Activated CD4-positive, alpha-beta T cell treated with anti-CD3 and anti-CD28 coated beads for 36 hours (primary cell): ENCODE data around the gene L3MBTL2. TPM values are rescaled to one million over a fixed set of nuclear protein-coding genes. Genes with fewer than 3 reads are reported as not detected.

ENCODE experiments used
- ATAC-seq: fragments of 200-7000 bp; cut with Tn5 transposase; one replicate; pipeline ENCODE4 v1.10.0; 2021; ENCODE audit warnings: mild to moderate bottlenecking, moderate library complexity
- CTCF ChIA-PET: fragments of 350-600 bp; sonication (Branson Sonifier 250); formaldehyde crosslinking; loops from one replicate; lab custom pipeline; 2021; ENCODE audit warnings: antibody characterized with exemption; lab: Charles Lee
- POLR2A ChIA-PET: fragments of 350-600 bp; sonication (Branson Sonifier 250); formaldehyde crosslinking; loops from one replicate; lab custom pipeline; 2021; ENCODE audit warnings: antibody characterized with exemption, inconsistent platforms; lab: Charles Lee
- DNase-seq: peaks from one replicate; pipeline ENCODE4 v3.0.0-alpha.2; 2020
- H3K27ac Mint-ChIP-seq: one replicate; pipeline ENCODE4 v1.8.0; 2021; ENCODE audit warnings: mixed read lengths
- H3K27me3 Mint-ChIP-seq: one replicate; pipeline ENCODE4 v1.8.0; 2021; ENCODE audit warnings: mixed read lengths
- H3K36me3 Mint-ChIP-seq: one replicate; pipeline ENCODE4 v1.8.0; 2021; ENCODE audit warnings: low read depth, mixed read lengths
- H3K4me1 Mint-ChIP-seq: one replicate; pipeline ENCODE4 v1.8.0; 2021; ENCODE audit warnings: mixed read lengths
- H3K4me3 Mint-ChIP-seq: one replicate; pipeline ENCODE4 v1.8.0; 2021; ENCODE audit warnings: mild to moderate bottlenecking, moderate library complexity, mixed read lengths
- H3K9me3 Mint-ChIP-seq: one replicate; pipeline ENCODE4 v1.8.0; 2021; ENCODE audit warnings: low read depth, mixed read lengths
- intact Hi-C, 2 experiments: fragments of 100-400 bp; cut with DNase I in 1 of 2; cut with micrococcal nuclease in 1 of 2; formaldehyde crosslinking; loops; one replicate each; pipeline versions ENCODE4 v1.14.2 to v1.15.1; 2022 to 2024; cut with DNase I, micrococcal nuclease
- microRNA-seq: library from miRNA; unstranded; fragments of <30 nt; microRNA quantifications from one replicate; pipeline ENCODE4 v1.2.0, GENCODE V29; 2021; ENCODE audit warnings: borderline replicate concordance
- total RNA-seq, 2 experiments: library from RNA; stranded (reverse); gene quantifications; one replicate each; pipeline ENCODE4 v1.2.3, GENCODE V29; 2021

Gene L3MBTL2
- total RNA-seq, 2 experiments from 2014 or later = 24.4 to 25.1 TPM

- no peaks in the 10 kb centered on the region for H3K27me3 Mint-ChIP-seq
- ChIA-PET POLR2A (interaction anchor here (0.6 to 1.1 kb wide), 3 partner anchors 24 to 192 kb away, joined by 3 to 5 read pairs (median 3); no protein-coding TSS in a partner anchor), CTCF (no interaction called here)
- H3K9me3 Mint-ChIP-seq = no peaks in the 10 kb centered on the region
- H3K36me3 Mint-ChIP-seq = peaks cover 67% of the 10 kb centered on the region
- no peak for ATAC-seq
- H3K4me3 Mint-ChIP-seq = no peak overlapping the region
- H3K4me1 Mint-ChIP-seq = peaks cover 28% of the 10 kb centered on the region
- no peak overlapping the region for H3K27ac Mint-ChIP-seq
- DNase-seq = no peak
- intact Hi-C loops = loop anchor here in 1 of 2 experiments (10.0 kb wide), 1 partner anchor 1335 kb away; the partner anchor contains the start of gene POLDIP3
Measured at GRCh38 chr22:41280065-41280464, 75.0 kb downstream of the L3MBTL2 start.

- intact Hi-C loops = loop anchor here in 1 of 2 experiments (10.0 kb wide), 1 partner anchor 1334 kb away; the partner anchor contains the start of gene POLDIP3
- H3K36me3 Mint-ChIP-seq = peaks cover 67% of the 10 kb centered on the region
- H3K4me1 Mint-ChIP-seq = peaks cover 30% of the 10 kb centered on the region
- H3K9me3 Mint-ChIP-seq = no peaks in the 10 kb centered on the region
- no peaks in the 10 kb centered on the region for H3K27me3 Mint-ChIP-seq
- ATAC-seq (no peak), DNase-seq (no peak)
- ChIA-PET CTCF (interaction anchor here (1.0 to 1.2 kb wide), 2 partner anchors 15 to 19 kb away, joined by 3 to 4 read pairs; no protein-coding TSS in a partner anchor), POLR2A (interaction anchor here (1.1 kb wide), 1 partner anchor 25 kb away, joined by 3 read pairs; no protein-coding TSS in a partner anchor)
- H3K4me3 Mint-ChIP-seq = no peak overlapping the region
- no peak overlapping the region for H3K27ac Mint-ChIP-seq
Measured at GRCh38 chr22:41280854-41281253, 75.7 kb downstream of the L3MBTL2 start.

Small RNA genes lying within 50 kb of the gene (microRNA-seq; reads per million reads assigned to microRNA genes)
- gene MIR6889 = 2.8 reads per million

Other genes with a start within 250 kb of the L3MBTL2 start
- 10 to 100 TPM; 40.5 to 61.2 TPM for gene EP300, start 112.7 kb upstream of the L3MBTL2 start, total RNA-seq
- under 1 TPM; 0.11 TPM for gene CHADL, start 35.6 kb downstream of the L3MBTL2 start, total RNA-seq
- gene RANGAP1, start 80.9 kb downstream of the L3MBTL2 start, total RNA-seq = 100 to 1,000 TPM; 140 to 157 TPM
- gene ZC3H7B, start 96.2 kb downstream of the L3MBTL2 start, total RNA-seq = 10 to 100 TPM; 41.7 to 43.4 TPM
- 1 to 10 TPM; 1.7 to 2.2 TPM for gene TEF, start 176.6 kb downstream of the L3MBTL2 start, total RNA-seq
- gene TOB2, start 241.5 kb downstream of the L3MBTL2 start, total RNA-seq = 10 to 100 TPM; 26.5 to 32.3 TPM